Osteocyte (in vitro differentiated cells): ENCODE data around the gene CDKL4. TPM values are rescaled to one million over a fixed set of nuclear protein-coding genes. Genes with fewer than 3 reads are reported as not detected.
"Not testable (repeated sequence)": the region's sequence is repeated elsewhere in the genome, so short reads cannot be mapped to it uniquely, and the experiment has no call there.

ENCODE experiments used
- DNase-seq: peaks from one replicate; pipeline ENCODE4 v3.0.0; 2021; ENCODE audit warnings: mixed read lengths; ENCODE audit not compliant: unreplicated experiment; ENCODE audit errors: extremely low spot score
- H3K27ac Mint-ChIP-seq: one replicate; pipeline ENCODE4 v1.8.0; 2021; ENCODE audit warnings: mild to moderate bottlenecking, mixed read lengths; ENCODE audit not compliant: unreplicated experiment
- H3K27me3 Mint-ChIP-seq: one replicate; pipeline ENCODE4 v1.8.0; 2021; ENCODE audit warnings: mixed read lengths; ENCODE audit not compliant: unreplicated experiment
- H3K36me3 Mint-ChIP-seq: one replicate; pipeline ENCODE4 v1.8.0; 2021; ENCODE audit warnings: mixed read lengths; ENCODE audit not compliant: unreplicated experiment
- H3K4me1 Mint-ChIP-seq: one replicate; pipeline ENCODE4 v1.8.0; 2021; ENCODE audit warnings: mixed read lengths; ENCODE audit not compliant: unreplicated experiment
- H3K4me3 Mint-ChIP-seq: one replicate; pipeline ENCODE4 v1.8.0; 2021; ENCODE audit warnings: mild to moderate bottlenecking, moderate library complexity, mixed read lengths; ENCODE audit not compliant: unreplicated experiment
- H3K9me3 Mint-ChIP-seq: one replicate; pipeline ENCODE4 v1.8.0; 2021; ENCODE audit warnings: mixed read lengths; ENCODE audit not compliant: unreplicated experiment
- CTCF ChIP-seq: fragments of 200-600 bp; sonication (generic); IDR thresholded peaks from 2 replicates; pipeline ENCODE4 v1.5.0; 2021; ENCODE audit warnings: antibody characterized with exemption, mild to moderate bottlenecking, moderate library complexity
- total RNA-seq: library from RNA; stranded (reverse); gene quantifications from 2 replicates; pipeline ENCODE4 v1.2.1, GENCODE V29; 2021

Gene CDKL4
- total RNA-seq, 1 donor from 2014 or later, result 0.83 TPM

GRCh38 chr2:39142904-39143605 lies 100.7 kb downstream of the CDKL4 start:
- no peak for TF ChIP-seq CTCF
- peaks cover 3% of the 10 kb centered on the region for H3K27me3 Mint-ChIP-seq
- no peaks in the 10 kb centered on the region for H3K9me3 Mint-ChIP-seq
- no peak overlapping the region for H3K27ac Mint-ChIP-seq
- no peaks in the 10 kb centered on the region for H3K36me3 Mint-ChIP-seq
- no peaks in the 10 kb centered on the region for H3K4me1 Mint-ChIP-seq
- no peak overlapping the region for H3K4me3 Mint-ChIP-seq
- no peak for DNase-seq

GRCh38 chr2:39141334-39142271 lies 102.2 kb downstream of the CDKL4 start:
- Mint-ChIP-seq H3K9me3 (no peaks in the 10 kb centered on the region), H3K27me3 (peaks cover 3% of the 10 kb centered on the region), H3K27ac (no peak overlapping the region), H3K36me3 (no peaks in the 10 kb centered on the region), H3K4me3 (no peak overlapping the region), H3K4me1 (no peaks in the 10 kb centered on the region)
- TF ChIP-seq CTCF, result no peak
- DNase-seq, result no peak

GRCh38 chr2:39140948-39141333 lies 102.8 kb downstream of the CDKL4 start:
- not testable (repeated sequence) for H3K36me3 Mint-ChIP-seq, H3K27me3 Mint-ChIP-seq, H3K4me1 Mint-ChIP-seq, DNase-seq, H3K4me3 Mint-ChIP-seq, H3K27ac Mint-ChIP-seq, H3K9me3 Mint-ChIP-seq

GRCh38 chr2:39140322-39140847 lies 103.4 kb downstream of the CDKL4 start:
- Mint-ChIP-seq H3K27ac (no peak overlapping the region), H3K36me3 (no peaks in the 10 kb centered on the region), H3K9me3 (no peaks in the 10 kb centered on the region), H3K4me3 (no peak overlapping the region), H3K27me3 (peaks cover 3% of the 10 kb centered on the region), H3K4me1 (no peaks in the 10 kb centered on the region)
- TF ChIP-seq CTCF, result no peak
- no peak for DNase-seq

GRCh38 chr2:39139511-39140237 lies 104.1 kb downstream of the CDKL4 start:
- no peak for TF ChIP-seq CTCF
- Mint-ChIP-seq H3K4me1 (no peaks in the 10 kb centered on the region), H3K9me3 (no peaks in the 10 kb centered on the region), H3K27ac (no peak overlapping the region), H3K36me3 (no peaks in the 10 kb centered on the region), H3K4me3 (no peak overlapping the region), H3K27me3 (peaks cover 3% of the 10 kb centered on the region)
- no peak for DNase-seq
